GM23248 (cell line): Measurements from ENCODE around the gene ANKRD22. TPM values are rescaled to one million over a fixed set of nuclear protein-coding genes. Genes with fewer than 3 reads are reported as not detected.

ENCODE experiments used
- DNase-seq: peaks from one replicate; pipeline ENCODE4 v3.0.0-alpha.2; 2015
- H2AFZ ChIP-seq: fragments of 200-600 bp; sonication (generic); 2 replicates; pipeline ENCODE4 v1.6.1; 2016; ENCODE audit warnings: antibody characterized with exemption
- H3F3A ChIP-seq: fragments of 200-600 bp; sonication (generic); 2 replicates; pipeline ENCODE4 v1.6.1; 2016; ENCODE audit warnings: mild to moderate bottlenecking, antibody characterized with exemption, mixed run types; ENCODE audit not compliant: insufficient read depth
- H3K27ac ChIP-seq: fragments of 200-600 bp; sonication (generic); 2 replicates; pipeline ENCODE4 v1.5.1; 2016; ENCODE audit warnings: mild to moderate bottlenecking
- H3K27me3 ChIP-seq: fragments of 200-600 bp; sonication (generic); replicated peaks from 2 replicates; pipeline ENCODE4 v1.6.1; 2016; ENCODE audit warnings: mild to moderate bottlenecking; ENCODE audit not compliant: insufficient read depth
- H3K36me3 ChIP-seq: fragments of 200-600 bp; sonication (generic); 2 replicates; pipeline ENCODE4 v1.6.1; 2016; ENCODE audit warnings: low read depth, mild to moderate bottlenecking
- H3K4me1 ChIP-seq: fragments of 200-600 bp; sonication (generic); 2 replicates; pipeline ENCODE4 v1.6.1; 2016; ENCODE audit warnings: mild to moderate bottlenecking; ENCODE audit not compliant: insufficient read depth
- H3K4me2 ChIP-seq: fragments of 200-600 bp; sonication (generic); one replicate; pipeline ENCODE4 v1.6.1; 2016; ENCODE audit warnings: mild to moderate bottlenecking; ENCODE audit not compliant: unreplicated experiment
- H3K4me3 ChIP-seq: fragments of 200-600 bp; sonication (generic); 2 replicates; pipeline ENCODE4 v1.5.1; 2016; ENCODE audit warnings: mild to moderate bottlenecking
- H3K79me2 ChIP-seq: fragments of 200-600 bp; sonication (generic); 2 replicates; pipeline ENCODE4 v1.6.1; 2016; ENCODE audit warnings: mild to moderate bottlenecking; ENCODE audit not compliant: insufficient read depth
- H3K9ac ChIP-seq: fragments of 200-600 bp; sonication (generic); 2 replicates; pipeline ENCODE4 v1.6.1; 2016; ENCODE audit warnings: mild to moderate bottlenecking
- H3K9me2 ChIP-seq: fragments of 200-600 bp; sonication (generic); 2 replicates; pipeline ENCODE4 v1.6.1; 2016; ENCODE audit warnings: mixed run types, mild to moderate bottlenecking, moderate library complexity; ENCODE audit not compliant: insufficient read depth
- H3K9me3 ChIP-seq: fragments of 200-600 bp; sonication (generic); one replicate; pipeline ENCODE4 v1.6.1; 2017; ENCODE audit warnings: low read depth
- H4K20me1 ChIP-seq: fragments of 200-600 bp; sonication (generic); 2 replicates; pipeline ENCODE4 v1.6.0; 2016; ENCODE audit not compliant: insufficient read depth
- EZH2 ChIP-seq: fragments of 200-600 bp; sonication (generic); IDR thresholded peaks from 2 replicates; pipeline ENCODE4 v1.6.1; 2018; ENCODE audit warnings: antibody characterized with exemption, mild to moderate bottlenecking; ENCODE audit not compliant: insufficient read depth, poor library complexity, severe bottlenecking
- EZH2phosphoT487 ChIP-seq: fragments of 200-600 bp; sonication (generic); IDR thresholded peaks from 2 replicates; pipeline ENCODE4 v1.6.1; 2018; ENCODE audit warnings: antibody characterized with exemption, moderate library complexity, mild to moderate bottlenecking, low read depth; ENCODE audit not compliant: insufficient read depth
- WGBS, 2 experiments: methylation state at CpG; one replicate each; pipeline ENCODE4 v1.1.6; 2015 to 2017; ENCODE audit warnings: low lambda C conversion rate in 2 of 2, low coverage in 1 of 2; ENCODE audit errors: missing lambda C conversion rate in 2 of 2; 5-methylcytosine and 5-hydroxymethylcytosine counted together
- in situ Hi-C: fragments of 300-500 bp; cut with MboI; formaldehyde crosslinking; loops from 2 replicates; pipeline ENCODE4 v1.15.0; 2020
- polyA plus RNA-seq: library from polyadenylated mRNA; unstranded; fragments of >200 nt; fragmentation: Nextera tagmentation; extraction: Ambion mirVana; gene quantifications from 2 replicates; pipeline ENCODE4 v1.2.1, GENCODE V29; 2016
- total RNA-seq: library from RNA; depleted of rRNA; stranded (reverse); fragments of >200 nt; shearing (Covaris generic); gene quantifications from 2 replicates; pipeline ENCODE4 v1.2.3, GENCODE V29; 2014

ANKRD22 gene
- total and polyA plus RNA-seq, 2 experiments from 2014 or later = 0.22 TPM; not detected in 1

- Histone ChIP-seq H2AFZ (no peak overlapping the region), H3K4me2 (no peak overlapping the region), H3K9me3 (no peaks in the 10 kb centered on the region), H3K27ac (no peak overlapping the region), H3K79me2 (no peaks in the 10 kb centered on the region), H3K9ac (no peak overlapping the region), H3K36me3 (no peaks in the 10 kb centered on the region), H3K4me1 (peaks cover 17% of the 10 kb centered on the region), H3K27me3 (no peaks in the 10 kb centered on the region), H3K4me3 (no peak overlapping the region), H3F3A (peaks cover 16% of the 10 kb centered on the region; the same call in 1 of the 2 replicates), H4K20me1 (no peaks in the 10 kb centered on the region), H3K9me2 (no peaks in the 10 kb centered on the region)
- WGBS, 2 experiments = 91 to 95% methylated on average over 2 of the region's 2 CpGs
- DNase-seq = no peak
- in situ Hi-C loops = no loop called here
- no peak for TF ChIP-seq EZH2
- no peak for TF ChIP-seq EZH2phosphoT487
Measured at GRCh38 chr10:88803641-88804040, 48.0 kb downstream of the ANKRD22 start.

GRCh38 chr10:88802523-88803285 lies 48.9 kb downstream of the ANKRD22 start, which contains the start of gene LIPM:
TSS of gene LIPM (plus strand) at chr10:88802730. CDS start at chr10:88802897, 167 bp downstream.
- H3K27me3 ChIP-seq = no peaks in the 10 kb centered on the region
- H3K27ac ChIP-seq = no peak within 1 kb of the TSS
- 57 to 72% methylated on average over 2 of the region's 2 CpGs for WGBS, 2 experiments
- H3K4me3 ChIP-seq = no peak within 1 kb of the TSS
- H3K36me3 ChIP-seq = no peaks in the 10 kb centered on the region
- TF ChIP-seq EZH2phosphoT487 = no peak
- no peak for TF ChIP-seq EZH2
- no peaks in the 10 kb centered on the region for H3K79me2 ChIP-seq
- no peak within 1 kb of the TSS for H2AFZ ChIP-seq
- no peak within 1 kb of the TSS for H3K4me2 ChIP-seq
- no peaks in the 10 kb centered on the region for H4K20me1 ChIP-seq
- H3K9me3 ChIP-seq = no peaks in the 10 kb centered on the region
- no peak within 1 kb of the TSS for H3K9ac ChIP-seq
- H3K4me1 ChIP-seq = peaks cover 17% of the 10 kb centered on the region
- in situ Hi-C loops = no loop called here
- DNase-seq = no peak
- no peaks in the 10 kb centered on the region for H3K9me2 ChIP-seq
- H3F3A ChIP-seq = peaks cover 16% of the 10 kb centered on the region; the same call in 1 of the 2 replicates

- no peaks in the 10 kb centered on the region for H3K36me3 ChIP-seq
Measured at GRCh38 chr10:88800152-88801125, 51.2 kb downstream of the ANKRD22 start.

GRCh38 chr10:88794731-88795130 lies 56.9 kb downstream of the ANKRD22 start:
- in situ Hi-C loops = no loop called here
- TF ChIP-seq EZH2 (no peak), EZH2phosphoT487 (no peak)
- no peaks in the 10 kb centered on the region for H3K9me3 ChIP-seq
- no peak overlapping the region for H3K9ac ChIP-seq
- H3F3A ChIP-seq = peaks cover 10% of the 10 kb centered on the region; the same call in 1 of the 2 replicates
- peaks cover 36% of the 10 kb centered on the region for H3K4me1 ChIP-seq
- WGBS, 2 experiments = 0 to 3% methylated on average over 1 of the region's 1 CpG
- H2AFZ ChIP-seq = no peak overlapping the region
- peak overlapping the region; percentile 12 for H3K4me2 ChIP-seq
- H3K79me2 ChIP-seq = no peaks in the 10 kb centered on the region
- H3K27ac ChIP-seq = no peak overlapping the region
- H3K4me3 ChIP-seq = no peak overlapping the region
- peak; percentile 43 for DNase-seq
- H4K20me1 ChIP-seq = no peaks in the 10 kb centered on the region
- no peaks in the 10 kb centered on the region for H3K9me2 ChIP-seq
- H3K27me3 ChIP-seq = no peaks in the 10 kb centered on the region
- H3K36me3 ChIP-seq = no peaks in the 10 kb centered on the region

More at GRCh38 chr10:88800152-88801125, 51.2 kb downstream of the ANKRD22 start:
- Histone ChIP-seq H3K9ac (no peak overlapping the region), H3K4me2 (no peak overlapping the region), H3K4me1 (peaks cover 15% of the 10 kb centered on the region), H3K27me3 (no peaks in the 10 kb centered on the region), H3K79me2 (no peaks in the 10 kb centered on the region), H3K4me3 (no peak overlapping the region), H3K9me3 (no peaks in the 10 kb centered on the region), H3K27ac (no peak overlapping the region), H2AFZ (no peak overlapping the region), H3F3A (peaks cover 14% of the 10 kb centered on the region; the same call in 1 of the 2 replicates), H4K20me1 (no peaks in the 10 kb centered on the region), H3K9me2 (no peaks in the 10 kb centered on the region)
- 85 to 87% methylated on average over 2 of the region's 2 CpGs for whole genome bisulfite sequencing, 2 experiments
- DNase-seq = peak; percentile 72
- in situ Hi-C loops = no loop called here
- TF ChIP-seq EZH2phosphoT487 (no peak), EZH2 (no peak)
